HEK293 (cell line): ENCODE data around the gene DDR2.
"Not testable (repeated sequence)": the region's sequence is repeated elsewhere in the genome, so short reads cannot be mapped to it uniquely, and the experiment has no call there.

ENCODE experiments used
- GLI2 ChIP-seq: fragments of 450-650 bp; formaldehyde crosslinking; IDR thresholded peaks from 2 replicates; pipeline ENCODE4; 2017; ENCODE audit warnings: missing biosample characterization, missing genetic modification characterization, low read depth, borderline replicate concordance
- PRDM1 ChIP-seq: fragments of 450-650 bp; formaldehyde crosslinking; IDR thresholded peaks from 2 replicates; pipeline ENCODE4; 2016; ENCODE audit warnings: missing biosample characterization, missing genetic modification characterization
- ZBTB21 ChIP-seq: fragments of 450-650 bp; formaldehyde crosslinking; IDR thresholded peaks from 2 replicates; pipeline ENCODE4 v1.5.1; 2017; ENCODE audit warnings: missing biosample characterization, missing genetic modification characterization
- ZNF146 ChIP-seq: fragments of 450-650 bp; formaldehyde crosslinking; IDR thresholded peaks from 2 replicates; pipeline ENCODE4 v1.5.1; 2016; ENCODE audit warnings: missing biosample characterization, missing genetic modification characterization
- ZNF248 ChIP-seq: fragments of 450-650 bp; formaldehyde crosslinking; IDR thresholded peaks from 2 replicates; pipeline ENCODE4 v1.5.1; 2017; ENCODE audit warnings: missing biosample characterization, missing genetic modification characterization
- ZNF350 ChIP-seq: fragments of 450-650 bp; formaldehyde crosslinking; IDR thresholded peaks from 2 replicates; pipeline ENCODE4 v1.5.0; 2017; ENCODE audit warnings: missing biosample characterization, mild to moderate bottlenecking, missing genetic modification characterization
- TF ChIP-seq, protein P1 (sequence below): fragments of 450-650 bp; formaldehyde crosslinking; IDR thresholded peaks from 2 replicates; pipeline ENCODE4 v1.5.1; 2016; ENCODE audit warnings: missing biosample characterization, missing genetic modification characterization

DNA sequence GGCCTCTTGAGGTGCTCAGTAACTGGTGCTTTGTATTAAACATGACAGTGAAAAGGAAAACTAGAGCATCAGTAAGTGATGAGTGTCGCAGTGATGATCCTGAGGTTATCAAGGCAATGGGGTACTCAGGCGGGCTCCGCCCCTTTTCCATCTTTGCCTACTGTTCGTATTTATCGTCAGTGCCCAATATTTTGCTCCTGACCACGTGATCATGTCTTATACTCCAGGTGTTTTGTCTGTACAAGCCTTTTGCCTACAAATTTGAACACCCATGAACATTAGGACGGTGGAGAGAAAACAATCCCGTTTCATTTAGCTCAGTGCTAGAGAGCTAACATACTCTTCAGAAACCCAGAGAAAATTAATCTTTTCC is 158.7 kb downstream of the DDR2 start:
- TF ChIP-seq, protein P1, sequence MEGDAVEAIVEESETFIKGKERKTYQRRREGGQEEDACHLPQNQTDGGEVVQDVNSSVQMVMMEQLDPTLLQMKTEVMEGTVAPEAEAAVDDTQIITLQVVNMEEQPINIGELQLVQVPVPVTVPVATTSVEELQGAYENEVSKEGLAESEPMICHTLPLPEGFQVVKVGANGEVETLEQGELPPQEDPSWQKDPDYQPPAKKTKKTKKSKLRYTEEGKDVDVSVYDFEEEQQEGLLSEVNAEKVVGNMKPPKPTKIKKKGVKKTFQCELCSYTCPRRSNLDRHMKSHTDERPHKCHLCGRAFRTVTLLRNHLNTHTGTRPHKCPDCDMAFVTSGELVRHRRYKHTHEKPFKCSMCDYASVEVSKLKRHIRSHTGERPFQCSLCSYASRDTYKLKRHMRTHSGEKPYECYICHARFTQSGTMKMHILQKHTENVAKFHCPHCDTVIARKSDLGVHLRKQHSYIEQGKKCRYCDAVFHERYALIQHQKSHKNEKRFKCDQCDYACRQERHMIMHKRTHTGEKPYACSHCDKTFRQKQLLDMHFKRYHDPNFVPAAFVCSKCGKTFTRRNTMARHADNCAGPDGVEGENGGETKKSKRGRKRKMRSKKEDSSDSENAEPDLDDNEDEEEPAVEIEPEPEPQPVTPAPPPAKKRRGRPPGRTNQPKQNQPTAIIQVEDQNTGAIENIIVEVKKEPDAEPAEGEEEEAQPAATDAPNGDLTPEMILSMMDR: not testable (repeated sequence)
- TF ChIP-seq GLI2, ZNF248, ZBTB21, ZNF146, PRDM1, ZNF350 (tag by site-specific recombination): not testable (repeated sequence)
